Stimulated activated naive CD8-positive, alpha-beta T cell treated with anti-CD3 and anti-CD28 coated beads, Interleukin-15, Interleukin-2, amounts not matched to agents 100 ng/mL and 50 ng/mL, for 24 hours (primary cell): ENCODE results near the gene PRKD3.
"Not testable (repeated sequence)": the region's sequence is repeated elsewhere in the genome, so short reads cannot be mapped to it uniquely, and the experiment has no call there.

Experiments used
- H3K27ac Mint-ChIP-seq: one replicate; pipeline ENCODE4 v1.8.0; 2021; ENCODE audit warnings: mild to moderate bottlenecking, mixed read lengths
- H3K27me3 Mint-ChIP-seq: one replicate; pipeline ENCODE4 v1.8.0; 2021; ENCODE audit warnings: mixed read lengths
- H3K36me3 Mint-ChIP-seq: one replicate; pipeline ENCODE4 v1.8.0; 2021; ENCODE audit warnings: low read depth, mixed read lengths
- H3K4me1 Mint-ChIP-seq: one replicate; pipeline ENCODE4 v1.8.0; 2021; ENCODE audit warnings: low read depth, mixed read lengths
- H3K4me3 Mint-ChIP-seq: one replicate; pipeline ENCODE4 v1.8.0; 2021; ENCODE audit warnings: mild to moderate bottlenecking, mixed read lengths
- H3K9me3 Mint-ChIP-seq: one replicate; pipeline ENCODE4 v1.8.0; 2021; ENCODE audit warnings: mixed read lengths

The PRKD3 gene

GRCh38 chr2:37306024-37306423 is 18.6 kb downstream of the PRKD3 start:
- Mint-ChIP-seq H3K27ac (no peak overlapping the region), H3K27me3 (no peaks in the 10 kb centered on the region), H3K36me3 (peaks cover 27% of the 10 kb centered on the region), H3K4me3 (no peak overlapping the region), H3K4me1 (peaks cover 30% of the 10 kb centered on the region), H3K9me3 (no peaks in the 10 kb centered on the region)

- H3K4me1 Mint-ChIP-seq = peaks cover 40% of the 10 kb centered on the region
- no peaks in the 10 kb centered on the region for H3K27me3 Mint-ChIP-seq
- H3K27ac Mint-ChIP-seq = no peak overlapping the region
Observed at GRCh38 chr2:37302701-37303252, 21.9 kb downstream of the PRKD3 start.

GRCh38 chr2:37301408-37301807 is 23.2 kb downstream of the PRKD3 start:
- no peak overlapping the region for H3K4me3 Mint-ChIP-seq
- no peaks in the 10 kb centered on the region for H3K27me3 Mint-ChIP-seq
- H3K27ac Mint-ChIP-seq = no peak overlapping the region
- peaks cover 33% of the 10 kb centered on the region for H3K36me3 Mint-ChIP-seq
- H3K9me3 Mint-ChIP-seq = no peaks in the 10 kb centered on the region
- peaks cover 39% of the 10 kb centered on the region for H3K4me1 Mint-ChIP-seq

More at GRCh38 chr2:37302701-37303252, 21.9 kb downstream of the PRKD3 start:
- Mint-ChIP-seq H3K4me3 (no peak overlapping the region), H3K9me3 (no peaks in the 10 kb centered on the region), H3K36me3 (peaks cover 33% of the 10 kb centered on the region)

GRCh38 chr2:37300578-37300977 is 24.1 kb downstream of the PRKD3 start:
- H3K4me1 Mint-ChIP-seq = peaks cover 43% of the 10 kb centered on the region
- H3K9me3 Mint-ChIP-seq = no peaks in the 10 kb centered on the region
- no peaks in the 10 kb centered on the region for H3K27me3 Mint-ChIP-seq
- no peak overlapping the region for H3K4me3 Mint-ChIP-seq
- peaks cover 33% of the 10 kb centered on the region for H3K36me3 Mint-ChIP-seq
- no peak overlapping the region for H3K27ac Mint-ChIP-seq

GRCh38 chr2:37300146-37300545 is 24.5 kb downstream of the PRKD3 start:
- H3K27ac Mint-ChIP-seq = no peak overlapping the region
- H3K4me3 Mint-ChIP-seq = no peak overlapping the region
- H3K9me3 Mint-ChIP-seq = no peaks in the 10 kb centered on the region
- peaks cover 33% of the 10 kb centered on the region for H3K36me3 Mint-ChIP-seq
- no peaks in the 10 kb centered on the region for H3K27me3 Mint-ChIP-seq
- H3K4me1 Mint-ChIP-seq = peaks cover 41% of the 10 kb centered on the region

GRCh38 chr2:37297632-37298031 is 27.0 kb downstream of the PRKD3 start:
- H3K4me3 Mint-ChIP-seq = no peak overlapping the region
- peaks cover 37% of the 10 kb centered on the region for H3K4me1 Mint-ChIP-seq
- no peaks in the 10 kb centered on the region for H3K27me3 Mint-ChIP-seq
- H3K27ac Mint-ChIP-seq = no peak overlapping the region
- no peaks in the 10 kb centered on the region for H3K9me3 Mint-ChIP-seq
- peaks cover 25% of the 10 kb centered on the region for H3K36me3 Mint-ChIP-seq

GRCh38 chr2:37295469-37296073 is 29.1 kb downstream of the PRKD3 start:
- H3K27me3 Mint-ChIP-seq = no peaks in the 10 kb centered on the region
- H3K36me3 Mint-ChIP-seq = peaks cover 27% of the 10 kb centered on the region
- H3K4me1 Mint-ChIP-seq = peaks cover 29% of the 10 kb centered on the region
- H3K9me3 Mint-ChIP-seq = no peaks in the 10 kb centered on the region
- no peak overlapping the region for H3K4me3 Mint-ChIP-seq
- H3K27ac Mint-ChIP-seq = no peak overlapping the region

GRCh38 chr2:37294858-37295257 is 29.8 kb downstream of the PRKD3 start:
- H3K4me3 Mint-ChIP-seq, H3K27ac Mint-ChIP-seq, H3K9me3 Mint-ChIP-seq, H3K27me3 Mint-ChIP-seq: not testable (repeated sequence)
- Mint-ChIP-seq H3K4me1 (peaks cover 23% of the 10 kb centered on the region), H3K36me3 (peaks cover 29% of the 10 kb centered on the region)

GRCh38 chr2:37291680-37292079 is 33.0 kb downstream of the PRKD3 start:
- H3K36me3 Mint-ChIP-seq = peaks cover 48% of the 10 kb centered on the region
- H3K9me3 Mint-ChIP-seq = no peaks in the 10 kb centered on the region
- no peaks in the 10 kb centered on the region for H3K27me3 Mint-ChIP-seq
- peaks cover 15% of the 10 kb centered on the region for H3K4me1 Mint-ChIP-seq
- H3K27ac Mint-ChIP-seq = no peak overlapping the region
- H3K4me3 Mint-ChIP-seq = no peak overlapping the region

GRCh38 chr2:37287966-37288365 is 36.7 kb downstream of the PRKD3 start:
- no peak overlapping the region for H3K4me3 Mint-ChIP-seq
- H3K27me3 Mint-ChIP-seq = no peaks in the 10 kb centered on the region
- peaks cover 58% of the 10 kb centered on the region for H3K36me3 Mint-ChIP-seq
- peaks cover 6% of the 10 kb centered on the region for H3K4me1 Mint-ChIP-seq
- H3K9me3 Mint-ChIP-seq = no peaks in the 10 kb centered on the region
- no peak overlapping the region for H3K27ac Mint-ChIP-seq

GRCh38 chr2:37284381-37284780 is 40.3 kb downstream of the PRKD3 start:
- Mint-ChIP-seq H3K4me3 (no peak overlapping the region), H3K9me3 (no peaks in the 10 kb centered on the region), H3K4me1 (peaks cover 6% of the 10 kb centered on the region), H3K27me3 (no peaks in the 10 kb centered on the region), H3K27ac (no peak overlapping the region), H3K36me3 (peaks cover 55% of the 10 kb centered on the region)

- Mint-ChIP-seq H3K4me1 (peaks cover 5% of the 10 kb centered on the region), H3K9me3 (no peaks in the 10 kb centered on the region), H3K36me3 (peaks cover 46% of the 10 kb centered on the region), H3K4me3 (no peak overlapping the region), H3K27ac (no peak overlapping the region), H3K27me3 (no peaks in the 10 kb centered on the region)
Observed at GRCh38 chr2:37283207-37283606, 41.4 kb downstream of the PRKD3 start.

GRCh38 chr2:37282746-37283145 is 41.9 kb downstream of the PRKD3 start:
- Mint-ChIP-seq H3K27me3 (no peaks in the 10 kb centered on the region), H3K27ac (no peak overlapping the region), H3K4me3 (no peak overlapping the region), H3K9me3 (no peaks in the 10 kb centered on the region), H3K36me3 (peaks cover 41% of the 10 kb centered on the region), H3K4me1 (peaks cover 4% of the 10 kb centered on the region)

GRCh38 chr2:37281916-37282315 is 42.7 kb downstream of the PRKD3 start:
- H3K36me3 Mint-ChIP-seq = peaks cover 40% of the 10 kb centered on the region
- H3K27ac Mint-ChIP-seq = no peak overlapping the region
- H3K4me1 Mint-ChIP-seq = peaks cover 4% of the 10 kb centered on the region
- no peaks in the 10 kb centered on the region for H3K9me3 Mint-ChIP-seq
- H3K27me3 Mint-ChIP-seq = no peaks in the 10 kb centered on the region
- no peak overlapping the region for H3K4me3 Mint-ChIP-seq

GRCh38 chr2:37276291-37276690 is 48.3 kb downstream of the PRKD3 start:
- no peaks in the 10 kb centered on the region for H3K27me3 Mint-ChIP-seq
- H3K4me1 Mint-ChIP-seq = peaks cover 4% of the 10 kb centered on the region
- H3K9me3 Mint-ChIP-seq = no peaks in the 10 kb centered on the region
- no peak overlapping the region for H3K4me3 Mint-ChIP-seq
- H3K27ac Mint-ChIP-seq = no peak overlapping the region
- H3K36me3 Mint-ChIP-seq = peaks cover 38% of the 10 kb centered on the region
